Uterus (tissue), 2 donors: ENCODE results near the gene LY6G6F.
A peak's percentile ranks its signal among the peaks of the same experiment; 100 is the strongest.

ENCODE experiments used
- POLR2A ChIP-seq, 2 donors: fragments of 450-650 bp; IDR thresholded peaks; one replicate each; pipeline ENCODE4 v1.6.1; 2016; ENCODE audit warnings: antibody characterized with exemption in 2 of 2, mild to moderate bottlenecking in 1 of 2, moderate library complexity in 1 of 2
- TF ChIP-seq, protein P1 (sequence below), 4 experiments: fragments of 200-600 bp in 2 of 4; fragments of 450-650 bp in 2 of 4; sonication (generic) in 2 of 4; IDR thresholded peaks; one replicate each; pipeline ENCODE4 v1.5.1; 2016 to 2019; ENCODE audit warnings: antibody characterized with exemption in 4 of 4, mild to moderate bottlenecking in 2 of 4, moderate library complexity in 1 of 4

DNA sequence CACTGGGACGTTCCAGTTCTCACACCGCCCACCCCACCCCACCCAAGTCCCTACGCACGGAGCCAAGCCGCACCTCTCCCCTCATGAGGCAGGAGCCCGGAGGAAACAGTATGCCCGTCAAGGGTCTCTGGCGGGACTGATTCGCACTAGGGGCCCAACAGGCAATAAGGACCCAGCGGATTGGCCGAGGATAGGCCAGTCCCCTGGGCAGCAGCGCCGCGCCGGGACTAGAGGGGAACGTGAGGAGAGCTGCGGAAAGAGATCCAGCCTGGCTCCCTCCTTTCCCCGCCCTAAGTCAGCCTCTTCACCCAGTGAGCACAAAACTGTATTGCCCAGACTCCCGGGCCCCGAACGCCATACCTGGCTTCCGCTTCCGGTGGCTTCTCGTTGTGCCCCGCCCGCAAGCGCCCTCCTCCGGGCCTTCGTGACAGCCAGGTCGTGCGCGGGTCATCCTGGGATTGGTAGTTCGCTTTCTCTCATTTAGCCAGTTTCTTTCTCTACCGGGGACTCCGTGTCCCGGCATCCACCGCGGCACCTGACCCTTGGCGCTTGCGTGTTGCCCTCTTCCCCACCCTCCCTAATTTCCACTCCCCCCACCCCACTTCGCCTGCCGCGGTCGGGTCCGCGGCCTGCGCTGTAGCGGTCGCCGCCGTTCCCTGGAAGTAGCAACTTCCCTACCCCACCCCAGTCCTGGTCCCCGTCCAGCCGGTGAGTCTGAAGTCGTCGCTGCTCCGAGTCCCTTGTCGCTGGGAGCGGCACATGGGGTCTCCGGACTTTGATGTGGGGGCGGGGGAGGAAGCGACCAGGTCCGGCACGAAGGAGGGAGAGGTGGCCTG, 40.9 kb upstream of the LY6G6F start, which contains the start of gene CSNK2B:
- TF ChIP-seq, protein P1, sequence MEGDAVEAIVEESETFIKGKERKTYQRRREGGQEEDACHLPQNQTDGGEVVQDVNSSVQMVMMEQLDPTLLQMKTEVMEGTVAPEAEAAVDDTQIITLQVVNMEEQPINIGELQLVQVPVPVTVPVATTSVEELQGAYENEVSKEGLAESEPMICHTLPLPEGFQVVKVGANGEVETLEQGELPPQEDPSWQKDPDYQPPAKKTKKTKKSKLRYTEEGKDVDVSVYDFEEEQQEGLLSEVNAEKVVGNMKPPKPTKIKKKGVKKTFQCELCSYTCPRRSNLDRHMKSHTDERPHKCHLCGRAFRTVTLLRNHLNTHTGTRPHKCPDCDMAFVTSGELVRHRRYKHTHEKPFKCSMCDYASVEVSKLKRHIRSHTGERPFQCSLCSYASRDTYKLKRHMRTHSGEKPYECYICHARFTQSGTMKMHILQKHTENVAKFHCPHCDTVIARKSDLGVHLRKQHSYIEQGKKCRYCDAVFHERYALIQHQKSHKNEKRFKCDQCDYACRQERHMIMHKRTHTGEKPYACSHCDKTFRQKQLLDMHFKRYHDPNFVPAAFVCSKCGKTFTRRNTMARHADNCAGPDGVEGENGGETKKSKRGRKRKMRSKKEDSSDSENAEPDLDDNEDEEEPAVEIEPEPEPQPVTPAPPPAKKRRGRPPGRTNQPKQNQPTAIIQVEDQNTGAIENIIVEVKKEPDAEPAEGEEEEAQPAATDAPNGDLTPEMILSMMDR (IDR thresholded peaks at IDR 0.05): peak in 3 of 4 experiments; percentile 20 to 28 (median 21)
- peak; percentile 79 to 80 for TF ChIP-seq POLR2A (IDR thresholded peaks at IDR 0.05)
